Measurements from ENCODE around the gene TP63. TPM values are rescaled to one million over a fixed set of nuclear protein-coding genes. Genes with fewer than 3 reads are reported as not detected.

TP63 gene
- total RNA-seq, 1 experiment from 2014 or later, result not detected

- no peak overlapping the region for H2AFZ ChIP-seq (ENCODE audit: low read length)
- no peak overlapping the region for H2BK15ac ChIP-seq (ENCODE audit: low read depth, low read length)
- H3K18ac ChIP-seq (ENCODE audit: insufficient read length, low read depth, low read length), result no peak overlapping the region
- H3K27me3 ChIP-seq (ENCODE audit: insufficient read depth, low read length), result no peaks in the 10 kb centered on the region
- no peak overlapping the region for H4K5ac ChIP-seq (ENCODE audit: insufficient read length, low read depth, low read length)
- H2AK5ac ChIP-seq (ENCODE audit: insufficient read length, low read length), result no peak overlapping the region
- no CpG with 5 or more reads among the region's 4 CpGs for WGBS (ENCODE audit: extremely low coverage, insufficient read length, low lambda C conversion rate)
- no peak overlapping the region for H3K56ac ChIP-seq (ENCODE audit: insufficient read length, low read depth, low read length)
- no peaks in the 10 kb centered on the region for H3K79me2 ChIP-seq (ENCODE audit: insufficient read depth, low read length)
- no peaks in the 10 kb centered on the region for H3K4me1 ChIP-seq (ENCODE audit: insufficient read depth, low read length)
- TF ChIP-seq CTCF (conservative IDR thresholded peaks at IDR 0.05), result no peak
- H3K27ac ChIP-seq (ENCODE audit: insufficient read length, low read depth, low read length), result no peak overlapping the region
- no peak overlapping the region for H3K14ac ChIP-seq (ENCODE audit: insufficient read depth, low read length)
- Mint-ChIP-seq H3K27me3 (ENCODE audit: low read depth) (peaks cover 3% of the 10 kb centered on the region), H3K36me3 (ENCODE audit: insufficient read depth in 1 of 3, low read depth in 3 of 3) (no peaks in the 10 kb centered on the region; a peak in 1 of 7 replicates), H3K27ac (no peak overlapping the region), H3K4me3 (no peak overlapping the region), H3K9me3 (no peaks in the 10 kb centered on the region), H3K4me1 (peaks cover 5 to 7% of the 10 kb centered on the region in 2 experiments)
- H2BK20ac ChIP-seq (ENCODE audit: low read depth, low read length, poor library complexity, severe bottlenecking), result no peak overlapping the region
- H4K8ac ChIP-seq (replicated peaks; ENCODE audit: insufficient read length, low read depth, low read length), result no peak overlapping the region
- no peak overlapping the region for H2BK5ac ChIP-seq (ENCODE audit: insufficient read length, low read length)
- H3K79me1 ChIP-seq (ENCODE audit: insufficient read depth, low read depth, low read length, poor library complexity, severe bottlenecking), result no peaks in the 10 kb centered on the region
- H4K20me1 ChIP-seq (ENCODE audit: control insufficient read depth, insufficient read depth, insufficient read length), result no peaks in the 10 kb centered on the region
- no peaks in the 10 kb centered on the region for H3K9me3 ChIP-seq (ENCODE audit: control insufficient read depth, low read depth, low read length)
- DNase-seq, result no peak
- no peak overlapping the region for H3K9ac ChIP-seq (ENCODE audit: extremely low read depth, insufficient read length, low read length)
- no peak overlapping the region for H3T11ph ChIP-seq (ENCODE audit: low read length)
- H2BK12ac ChIP-seq (ENCODE audit: insufficient read length, low read depth, low read length), result no peak overlapping the region
- H3K23ac ChIP-seq (ENCODE audit: insufficient read length, low read depth, low read length), result no peak overlapping the region
- no peaks in the 10 kb centered on the region for H3K23me2 ChIP-seq (ENCODE audit: insufficient read length, low read depth, low read length, poor library complexity, severe bottlenecking)
- H4K91ac ChIP-seq (ENCODE audit: insufficient read length, low read depth, low read length), result no peak overlapping the region
- no peak overlapping the region for H2BK120ac ChIP-seq (ENCODE audit: low read depth, low read length, poor library complexity, severe bottlenecking)
- H3K4me2 ChIP-seq (ENCODE audit: insufficient read depth, insufficient read length, low read length), result no peak overlapping the region
- H3K4ac ChIP-seq (ENCODE audit: low read depth, low read length), result no peak overlapping the region
These were observed 46.5 kb downstream of the TP63 start for GRCh38 chr3:189677667-189678066.

Data from H9 (cell line).